ENCODE results near the gene GTF3C1.

The GTF3C1 gene

DNA sequence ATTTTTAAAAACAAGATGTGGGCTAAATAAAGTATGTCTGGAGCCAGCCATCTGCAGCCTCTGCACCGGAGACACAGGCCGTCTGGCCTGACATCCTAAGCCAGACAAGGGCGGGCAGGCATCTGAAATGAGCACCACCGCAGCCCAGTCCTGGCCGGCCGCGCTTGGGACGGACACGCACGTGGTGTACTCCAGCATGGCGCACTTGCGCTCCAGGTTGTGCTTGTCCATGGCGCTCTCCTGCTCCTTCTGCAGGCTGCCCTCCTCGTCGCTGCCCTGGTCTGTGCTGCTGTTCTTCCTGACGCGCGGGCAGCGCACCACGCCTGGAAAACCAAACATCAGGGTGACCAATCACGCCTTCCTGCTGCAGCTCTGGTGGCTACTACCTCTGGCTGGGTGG, 60.3 kb downstream of the GTF3C1 start (continued):
- TF ChIP-seq GLIS3 (CRISPR knock-in tag; IDR thresholded peaks at IDR 0.05) (no peak), TOX (CRISPR knock-in tag; IDR thresholded peaks at IDR 0.05; ENCODE audit: borderline replicate concordance) (no peak), PATZ1 (CRISPR knock-in tag; IDR thresholded peaks at IDR 0.05; ENCODE audit: borderline replicate concordance) (no peak)

DNA sequence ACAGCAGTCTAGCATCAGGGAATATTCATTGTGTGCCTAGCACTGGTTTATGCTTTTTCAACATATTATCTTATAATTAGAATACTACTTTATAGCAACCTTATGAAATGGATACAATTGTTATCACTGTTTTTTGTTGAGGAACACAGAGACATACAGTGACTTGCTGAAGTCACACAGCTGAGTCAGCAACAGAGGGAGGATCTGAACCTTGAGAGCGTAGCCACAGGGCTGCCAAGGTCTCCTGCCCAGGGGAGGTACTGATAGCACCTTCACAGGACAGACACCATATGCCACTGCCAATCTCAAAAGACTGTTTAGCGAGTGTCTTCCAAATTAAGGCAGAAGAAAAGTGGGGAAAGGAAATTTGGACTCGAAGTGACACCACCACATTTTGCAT, 63.0 kb downstream of the GTF3C1 start:
- ATAC-seq, result no peak
- no peak for TF ChIP-seq PPARA (CRISPR knock-in tag; IDR thresholded peaks at IDR 0.05; ENCODE audit: borderline replicate concordance)
- TF ChIP-seq ZFP30 (CRISPR knock-in tag; IDR thresholded peaks at IDR 0.05), result no peak
- TF ChIP-seq, protein P1, sequence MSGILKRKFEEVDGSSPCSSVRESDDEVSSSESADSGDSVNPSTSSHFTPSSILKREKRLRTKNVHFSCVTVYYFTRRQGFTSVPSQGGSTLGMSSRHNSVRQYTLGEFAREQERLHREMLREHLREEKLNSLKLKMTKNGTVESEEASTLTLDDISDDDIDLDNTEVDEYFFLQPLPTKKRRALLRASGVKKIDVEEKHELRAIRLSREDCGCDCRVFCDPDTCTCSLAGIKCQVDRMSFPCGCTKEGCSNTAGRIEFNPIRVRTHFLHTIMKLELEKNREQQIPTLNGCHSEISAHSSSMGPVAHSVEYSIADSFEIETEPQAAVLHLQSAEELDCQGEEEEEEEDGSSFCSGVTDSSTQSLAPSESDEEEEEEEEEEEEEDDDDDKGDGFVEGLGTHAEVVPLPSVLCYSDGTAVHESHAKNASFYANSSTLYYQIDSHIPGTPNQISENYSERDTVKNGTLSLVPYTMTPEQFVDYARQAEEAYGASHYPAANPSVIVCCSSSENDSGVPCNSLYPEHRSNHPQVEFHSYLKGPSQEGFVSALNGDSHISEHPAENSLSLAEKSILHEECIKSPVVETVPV (CRISPR knock-in tag; IDR thresholded peaks at IDR 0.05), result no peak
- TF ChIP-seq PATZ1 (CRISPR knock-in tag; IDR thresholded peaks at IDR 0.05; ENCODE audit: borderline replicate concordance), result no peak
- TF ChIP-seq TCF4 (CRISPR knock-in tag; IDR thresholded peaks at IDR 0.05; ENCODE audit: borderline replicate concordance), result no peak
- TF ChIP-seq GLIS3 (CRISPR knock-in tag; IDR thresholded peaks at IDR 0.05), result no peak
- TF ChIP-seq ARNTL (CRISPR knock-in tag; IDR thresholded peaks at IDR 0.05; ENCODE audit: borderline replicate concordance, low read depth), result no peak
- TF ChIP-seq TSHZ2 (CRISPR knock-in tag; IDR thresholded peaks at IDR 0.05), result no peak
- TF ChIP-seq ZNF70 (CRISPR knock-in tag; IDR thresholded peaks at IDR 0.05), result no peak
- TF ChIP-seq ZNF8 (CRISPR knock-in tag; IDR thresholded peaks at IDR 0.05), result no peak
- no peak for TF ChIP-seq OSR1 (CRISPR knock-in tag; IDR thresholded peaks at IDR 0.05)
- no peak for TF ChIP-seq TOX (CRISPR knock-in tag; IDR thresholded peaks at IDR 0.05; ENCODE audit: borderline replicate concordance)
- TF ChIP-seq ZFP3 (CRISPR knock-in tag; IDR thresholded peaks at IDR 0.05), result no peak
- TF ChIP-seq SNAI2 (CRISPR knock-in tag; IDR thresholded peaks at IDR 0.05), result no peak
- no peak for TF ChIP-seq ZC3H10 (CRISPR knock-in tag; IDR thresholded peaks at IDR 0.05)
- TF ChIP-seq CSDC2 (CRISPR knock-in tag; IDR thresholded peaks at IDR 0.05), result no peak
- no peak for TF ChIP-seq ZNF565 (CRISPR knock-in tag; conservative IDR thresholded peaks at IDR 0.05; ENCODE audit: low read depth)
- TF ChIP-seq, protein P2, sequence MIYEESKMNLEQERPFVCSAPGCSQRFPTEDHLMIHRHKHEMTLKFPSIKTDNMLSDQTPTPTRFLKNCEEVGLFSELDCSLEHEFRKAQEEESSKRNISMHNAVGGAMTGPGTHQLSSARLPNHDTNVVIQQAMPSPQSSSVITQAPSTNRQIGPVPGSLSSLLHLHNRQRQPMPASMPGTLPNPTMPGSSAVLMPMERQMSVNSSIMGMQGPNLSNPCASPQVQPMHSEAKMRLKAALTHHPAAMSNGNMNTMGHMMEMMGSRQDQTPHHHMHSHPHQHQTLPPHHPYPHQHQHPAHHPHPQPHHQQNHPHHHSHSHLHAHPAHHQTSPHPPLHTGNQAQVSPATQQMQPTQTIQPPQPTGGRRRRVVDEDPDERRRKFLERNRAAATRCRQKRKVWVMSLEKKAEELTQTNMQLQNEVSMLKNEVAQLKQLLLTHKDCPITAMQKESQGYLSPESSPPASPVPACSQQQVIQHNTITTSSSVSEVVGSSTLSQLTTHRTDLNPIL (CRISPR knock-in tag; IDR thresholded peaks at IDR 0.05; ENCODE audit: low read depth), result no peak
- no peak for TF ChIP-seq ISL1 (CRISPR knock-in tag; IDR thresholded peaks at IDR 0.05)
- no peak for TF ChIP-seq RARB (CRISPR knock-in tag; IDR thresholded peaks at IDR 0.05)

DNA sequence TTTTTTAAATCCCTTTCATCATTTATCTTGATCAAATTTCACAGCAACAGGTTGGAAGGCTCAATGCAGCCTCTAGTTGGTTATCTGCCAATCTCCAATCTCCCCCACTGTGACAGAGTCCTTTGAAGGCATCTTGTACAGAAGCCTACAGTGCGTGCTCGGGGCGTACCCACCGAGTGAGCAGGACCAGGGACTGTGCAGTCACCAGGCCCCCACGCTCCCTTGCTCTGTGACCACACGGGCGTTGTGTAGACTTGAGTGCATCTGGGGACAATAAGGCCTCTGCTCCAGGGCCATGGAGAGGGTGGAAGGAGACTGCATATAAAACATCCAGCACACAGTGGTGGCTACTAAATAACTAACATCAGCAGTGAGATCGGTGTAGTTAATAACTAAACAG, 63.4 kb downstream of the GTF3C1 start:
- ATAC-seq, result no peak
- TF ChIP-seq ZC3H10 (CRISPR knock-in tag; IDR thresholded peaks at IDR 0.05) (no peak), ZFP3 (CRISPR knock-in tag; IDR thresholded peaks at IDR 0.05) (no peak), ZNF8 (CRISPR knock-in tag; IDR thresholded peaks at IDR 0.05) (no peak), TCF4 (CRISPR knock-in tag; IDR thresholded peaks at IDR 0.05; ENCODE audit: borderline replicate concordance) (no peak), CSDC2 (CRISPR knock-in tag; IDR thresholded peaks at IDR 0.05) (no peak)
